ENCODE measurements around the gene BCAP31.

The BCAP31 gene

GRCh38 chrX:153724252-153725038 is at the start of gene BCAP31, which contains the start of gene ABCD1:
Gene BCAP31, minus strand, starts transcription at chrX:153724387. Its CDS starts 1,143 bp downstream, at chrX:153723244.
Gene ABCD1, plus strand, starts transcription at chrX:153724856. Its CDS starts 411 bp downstream, at chrX:153725267.
- peak; percentile 75 to 84 for DNase-seq (ENCODE audit: low read depth in 2 of 2)

GRCh38 chrX:153773218-153773611 is 49.0 kb upstream of the BCAP31 start:
- no peak for DNase-seq (ENCODE audit: low read depth in 2 of 2)

- no peak for DNase-seq (ENCODE audit: low read depth in 2 of 2)
These were observed 48.4 kb upstream of the BCAP31 start for GRCh38 chrX:153772316-153773217.

- no peak for DNase-seq (ENCODE audit: low read depth in 2 of 2)
These were observed 47.5 kb upstream of the BCAP31 start for GRCh38 chrX:153771415-153772315.

GRCh38 chrX:153770601-153771414 is 46.6 kb upstream of the BCAP31 start:
- DNase-seq (ENCODE audit: low read depth in 2 of 2): no peak

- DNase-seq (ENCODE audit: low read depth in 2 of 2): no peak
These were observed 45.8 kb upstream of the BCAP31 start for GRCh38 chrX:153769865-153770600.

GRCh38 chrX:153769158-153769864 is 45.1 kb upstream of the BCAP31 start:
- no peak for DNase-seq (ENCODE audit: low read depth in 2 of 2)

- DNase-seq (ENCODE audit: low read depth in 2 of 2): no peak
These were observed 44.3 kb upstream of the BCAP31 start for GRCh38 chrX:153768311-153769157.

GRCh38 chrX:153767674-153768055 is 43.5 kb upstream of the BCAP31 start:
- DNase-seq (ENCODE audit: low read depth in 2 of 2): no peak

- DNase-seq (ENCODE audit: low read depth in 2 of 2): no peak
These were observed 42.9 kb upstream of the BCAP31 start for GRCh38 chrX:153766871-153767673.

- peak in 1 of 2 donors; percentile 25 for DNase-seq (ENCODE audit: low read depth in 2 of 2)
These were observed 42.1 kb upstream of the BCAP31 start for GRCh38 chrX:153766098-153766817.

- DNase-seq (ENCODE audit: low read depth in 2 of 2): no peak
These were observed 41.2 kb upstream of the BCAP31 start for GRCh38 chrX:153765138-153766079.

- no peak for DNase-seq (ENCODE audit: low read depth in 2 of 2)
These were observed 40.6 kb upstream of the BCAP31 start for GRCh38 chrX:153764786-153765137.

GRCh38 chrX:153763989-153764755 is 40.0 kb upstream of the BCAP31 start, which contains the start of gene PLXNB3:
Gene PLXNB3, plus strand, starts transcription at chrX:153764249. Its CDS starts 1,287 bp downstream, at chrX:153765536.
- DNase-seq (ENCODE audit: low read depth in 2 of 2): peak; percentile 55 to 73

All from stimulated activated CD4-positive, alpha-beta T cell treated with anti-CD3 and anti-CD28 coated beads, Interleukin-15, amount 100 ng/mL, for 48 hours (primary cell).